A673 (cell line): Measurements from ENCODE around the gene ZNF281.

Experiments used
- EZH2 ChIP-seq: fragments of 200-600 bp; sonication (generic); IDR thresholded peaks from 2 replicates; pipeline ENCODE4 v1.6.1; 2017; ENCODE audit warnings: borderline replicate concordance, low read depth, mild to moderate bottlenecking, mixed read lengths, antibody characterized with exemption, low read length; ENCODE audit not compliant: poor library complexity, severe bottlenecking
- TF ChIP-seq, protein P1 (sequence below): fragments of 300-800, 200-600 bp; sonication (generic); conservative IDR thresholded peaks from 2 replicates; pipeline ENCODE4 v1.5.1; 2017; ENCODE audit warnings: low read depth, mild to moderate bottlenecking, antibody characterized with exemption, low read length, moderate library complexity, mixed read lengths

DNA sequence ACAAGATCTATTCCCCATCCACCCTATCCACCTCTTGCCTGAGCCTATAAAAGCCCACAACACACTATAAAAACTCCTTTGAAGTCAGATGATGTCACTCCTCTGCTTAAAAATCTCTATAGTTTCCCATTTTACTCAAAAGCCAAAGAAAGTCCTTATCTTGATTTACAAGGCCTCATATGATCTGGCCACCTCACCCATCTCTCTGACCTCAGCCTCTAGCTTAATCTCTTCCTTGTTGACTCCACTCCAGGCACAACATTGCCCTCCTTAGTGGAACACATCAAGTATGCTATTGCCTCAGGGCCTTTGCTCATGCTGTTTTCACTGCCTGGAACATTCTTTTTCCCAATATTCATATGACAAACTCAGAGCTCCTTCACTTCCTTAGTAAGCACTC, 33.3 kb downstream of the ZNF281 start:
- TF ChIP-seq, protein P1, sequence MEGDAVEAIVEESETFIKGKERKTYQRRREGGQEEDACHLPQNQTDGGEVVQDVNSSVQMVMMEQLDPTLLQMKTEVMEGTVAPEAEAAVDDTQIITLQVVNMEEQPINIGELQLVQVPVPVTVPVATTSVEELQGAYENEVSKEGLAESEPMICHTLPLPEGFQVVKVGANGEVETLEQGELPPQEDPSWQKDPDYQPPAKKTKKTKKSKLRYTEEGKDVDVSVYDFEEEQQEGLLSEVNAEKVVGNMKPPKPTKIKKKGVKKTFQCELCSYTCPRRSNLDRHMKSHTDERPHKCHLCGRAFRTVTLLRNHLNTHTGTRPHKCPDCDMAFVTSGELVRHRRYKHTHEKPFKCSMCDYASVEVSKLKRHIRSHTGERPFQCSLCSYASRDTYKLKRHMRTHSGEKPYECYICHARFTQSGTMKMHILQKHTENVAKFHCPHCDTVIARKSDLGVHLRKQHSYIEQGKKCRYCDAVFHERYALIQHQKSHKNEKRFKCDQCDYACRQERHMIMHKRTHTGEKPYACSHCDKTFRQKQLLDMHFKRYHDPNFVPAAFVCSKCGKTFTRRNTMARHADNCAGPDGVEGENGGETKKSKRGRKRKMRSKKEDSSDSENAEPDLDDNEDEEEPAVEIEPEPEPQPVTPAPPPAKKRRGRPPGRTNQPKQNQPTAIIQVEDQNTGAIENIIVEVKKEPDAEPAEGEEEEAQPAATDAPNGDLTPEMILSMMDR = no peak
- TF ChIP-seq EZH2 = no peak
